ENCODE measurements around the gene SAP30L.

SAP30L gene

DNA sequence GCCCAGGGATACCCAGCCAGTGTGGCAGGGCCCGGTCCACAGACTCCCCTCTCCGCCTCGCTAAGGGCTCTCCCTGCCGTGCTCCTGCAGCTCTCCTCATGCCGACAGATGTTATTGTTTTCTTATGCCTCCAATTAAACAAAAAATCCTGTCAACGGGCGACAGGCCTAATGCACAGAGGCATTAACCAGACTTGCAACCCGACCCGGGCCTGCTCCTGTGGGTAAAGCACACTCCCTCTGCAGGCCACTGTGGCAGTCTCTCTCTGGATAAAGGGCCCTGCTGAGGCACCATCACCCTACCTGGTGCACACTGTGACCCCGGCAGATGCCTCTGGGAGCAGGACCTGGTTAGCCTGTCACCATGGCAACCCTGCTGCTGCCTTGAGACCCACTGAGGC, 59.8 kb downstream of the SAP30L start:
- no peak for DNase-seq (ENCODE audit: extremely low read depth in 1 of 2, low read depth in 1 of 2)

DNA sequence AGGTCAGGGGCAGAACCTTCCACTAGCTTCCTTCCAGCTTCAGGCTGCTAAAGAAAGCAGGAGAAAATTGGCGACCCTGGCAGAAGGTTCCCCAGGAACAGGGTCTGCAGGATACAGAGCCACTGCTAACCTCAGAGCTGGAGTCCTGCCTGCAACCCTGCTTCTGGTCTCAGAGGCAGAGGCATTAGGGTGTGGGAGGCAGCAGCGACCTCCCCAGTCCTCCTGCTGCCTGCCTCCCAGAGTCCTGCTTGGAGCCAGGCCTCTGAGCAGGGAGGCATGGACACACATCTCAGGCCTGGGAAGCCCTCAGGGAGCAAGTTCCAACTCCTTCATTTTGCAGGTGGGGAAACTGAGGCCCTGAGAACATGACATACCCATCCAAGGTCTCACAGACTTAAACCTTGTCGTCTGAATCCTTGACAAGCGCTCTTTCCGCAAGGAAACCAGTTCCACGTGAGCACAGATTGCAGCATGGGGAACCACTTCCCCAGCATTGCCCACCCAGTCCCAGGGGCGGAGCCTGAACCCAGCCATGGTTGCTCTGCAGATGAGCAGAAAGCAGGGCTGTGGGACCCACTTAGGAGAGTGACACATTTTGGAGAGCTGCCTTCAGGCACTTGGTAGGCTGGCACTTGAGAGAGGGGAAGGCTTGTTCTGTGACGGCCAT, 60.4 kb downstream of the SAP30L start:
- no peak for DNase-seq (ENCODE audit: extremely low read depth in 1 of 2, low read depth in 1 of 2)

DNA sequence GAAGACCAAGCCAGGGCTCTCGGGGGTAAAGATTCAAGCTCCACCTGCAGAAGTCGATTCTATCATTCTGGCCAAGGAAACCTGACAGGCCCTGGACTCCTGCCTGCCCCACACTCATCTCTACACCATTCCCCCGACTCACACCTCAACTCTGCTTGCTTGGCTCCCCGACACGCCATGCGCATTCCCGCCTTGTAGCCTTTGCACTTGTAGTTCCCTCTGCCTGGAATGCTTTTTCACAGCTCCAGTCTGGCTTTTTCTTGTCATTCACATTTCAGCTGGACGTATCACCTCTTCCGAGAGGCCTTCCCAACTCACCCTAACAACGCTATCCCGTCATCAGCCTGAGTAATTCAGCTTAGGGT, 60.9 kb downstream of the SAP30L start:
- DNase-seq (ENCODE audit: extremely low read depth in 1 of 2, low read depth in 1 of 2) = no peak

DNA sequence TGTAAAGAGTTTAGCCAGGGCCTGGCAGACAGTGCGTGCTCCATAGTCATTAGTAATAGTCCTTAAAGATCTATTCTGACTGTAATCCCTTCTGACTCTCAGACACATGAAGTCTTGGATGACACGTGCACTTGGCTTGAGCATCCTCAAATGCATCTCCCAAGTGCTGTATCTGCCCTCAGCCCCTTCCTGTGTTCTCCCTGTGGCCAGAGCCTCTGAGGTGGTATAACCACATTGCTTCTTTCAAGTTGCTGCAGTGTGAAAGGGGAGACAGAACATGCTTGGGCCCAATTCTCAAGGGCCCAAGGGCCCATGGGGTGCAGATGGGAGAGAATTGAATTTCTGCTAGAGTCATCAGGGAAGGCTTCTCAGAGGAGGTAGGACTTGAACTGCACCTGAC, 62.3 kb downstream of the SAP30L start:
- DNase-seq (ENCODE audit: extremely low read depth in 1 of 2, low read depth in 1 of 2) = no peak

DNA sequence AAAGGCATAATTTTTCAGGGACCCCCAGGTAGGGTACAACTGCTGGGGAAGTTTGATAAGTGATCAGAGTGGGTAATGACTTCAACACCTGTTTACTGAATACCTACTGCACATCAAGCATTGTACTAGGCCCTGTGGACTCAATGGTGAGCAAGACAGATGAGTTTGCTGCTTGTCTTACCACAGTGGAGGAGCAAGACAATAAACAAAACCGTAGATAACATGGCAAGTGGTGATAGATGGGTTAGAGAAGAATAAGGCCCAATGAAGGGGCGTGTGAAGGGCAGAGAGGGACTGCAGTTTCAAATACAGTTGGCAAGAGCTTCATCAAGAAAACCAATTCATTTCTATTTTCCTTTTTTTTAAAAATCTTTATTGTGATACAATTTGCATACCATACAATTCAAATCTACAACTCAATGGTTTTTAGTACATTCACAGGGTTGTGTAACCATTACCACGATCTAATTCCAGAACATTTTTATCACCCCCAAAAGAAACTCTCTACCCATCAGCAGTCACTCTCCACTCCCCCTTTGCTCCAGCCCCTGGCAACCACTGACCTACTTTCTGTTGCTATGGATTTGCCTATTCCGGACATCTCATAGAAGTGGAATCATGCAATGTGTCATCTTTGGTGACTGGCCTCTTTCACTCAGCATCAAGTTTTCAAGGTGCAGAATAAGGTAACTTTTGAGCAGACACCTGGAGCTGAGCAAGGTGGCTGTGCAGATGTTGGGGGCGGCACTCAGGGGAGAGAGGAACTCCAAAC, 64.2 kb downstream of the SAP30L start:
- DNase-seq (ENCODE audit: extremely low read depth in 1 of 2, low read depth in 1 of 2) = no peak

Data from stimulated activated CD8-positive, alpha-beta memory T cell treated with anti-CD3 and anti-CD28 coated beads, Interleukin-7, amount 100 ng/mL, for 48 hours (primary cell).